Measurements from ENCODE around the gene IQCF6. TPM values are rescaled to one million over a fixed set of nuclear protein-coding genes. Genes with fewer than 3 reads are reported as not detected.

Gene IQCF6
- total RNA-seq, 2 donors from 2014 or later: not detected

- DNase-seq (ENCODE audit: low spot score): no peak
- Histone ChIP-seq H3K4me1 (no peaks in the 10 kb centered on the region), H3K27ac (no peak overlapping the region), H3K36me3 (no peaks in the 10 kb centered on the region), H3K27me3 (no peaks in the 10 kb centered on the region), H3K9me3 (no peaks in the 10 kb centered on the region), H3K4me3 (no peak overlapping the region)
- peak; percentile 64 to 85 for TF ChIP-seq CTCF (IDR thresholded peaks at IDR 0.05)
These were observed 21.1 kb upstream of the IQCF6 start for GRCh38 chr3:51799879-51800749.

- no peaks in the 10 kb centered on the region for H3K9me3 ChIP-seq
- H3K27ac ChIP-seq: no peak overlapping the region
- TF ChIP-seq CTCF (IDR thresholded peaks at IDR 0.05): no peak
- no peak for DNase-seq (ENCODE audit: low spot score)
- H3K27me3 ChIP-seq: no peaks in the 10 kb centered on the region
- H3K4me3 ChIP-seq: no peak overlapping the region
- H3K4me1 ChIP-seq: no peaks in the 10 kb centered on the region
- no peaks in the 10 kb centered on the region for H3K36me3 ChIP-seq
These were observed 19.4 kb upstream of the IQCF6 start for GRCh38 chr3:51798411-51798963.

GRCh38 chr3:51796854-51797253, 17.8 kb upstream of the IQCF6 start:
- Histone ChIP-seq H3K4me1 (no peaks in the 10 kb centered on the region), H3K27me3 (no peaks in the 10 kb centered on the region), H3K4me3 (no peak overlapping the region), H3K27ac (no peak overlapping the region), H3K9me3 (no peaks in the 10 kb centered on the region), H3K36me3 (no peaks in the 10 kb centered on the region)
- no peak for DNase-seq (ENCODE audit: low spot score)
- no peak for TF ChIP-seq CTCF (IDR thresholded peaks at IDR 0.05)

- no peak for TF ChIP-seq CTCF (IDR thresholded peaks at IDR 0.05)
- no peaks in the 10 kb centered on the region for H3K36me3 ChIP-seq
- H3K27ac ChIP-seq: no peak overlapping the region
- H3K4me1 ChIP-seq: no peaks in the 10 kb centered on the region
- no peak overlapping the region for H3K4me3 ChIP-seq
- DNase-seq (ENCODE audit: low spot score): no peak
- H3K27me3 ChIP-seq: no peaks in the 10 kb centered on the region
- no peaks in the 10 kb centered on the region for H3K9me3 ChIP-seq
These were observed 15.2 kb upstream of the IQCF6 start for GRCh38 chr3:51794206-51794605.

GRCh38 chr3:51792206-51792605, 13.2 kb upstream of the IQCF6 start:
- no peaks in the 10 kb centered on the region for H3K27me3 ChIP-seq
- H3K4me1 ChIP-seq: no peaks in the 10 kb centered on the region
- no peak overlapping the region for H3K4me3 ChIP-seq
- H3K36me3 ChIP-seq: no peaks in the 10 kb centered on the region
- no peak for TF ChIP-seq CTCF (IDR thresholded peaks at IDR 0.05)
- DNase-seq (ENCODE audit: low spot score): no peak
- H3K27ac ChIP-seq: no peak overlapping the region
- no peaks in the 10 kb centered on the region for H3K9me3 ChIP-seq
